Activated naive CD8-positive, alpha-beta T cell treated with anti-CD3 and anti-CD28 coated beads, Interleukin-2, amount 50 U/mL, for 16 hours (primary cell): ENCODE measurements around the gene NBR1.
"Not testable (repeated sequence)": the region's sequence is repeated elsewhere in the genome, so short reads cannot be mapped to it uniquely, and the experiment has no call there.

ENCODE experiments used
- DNase-seq: peaks from one replicate; pipeline ENCODE4 v3.0.0-alpha.2; 2020; ENCODE audit warnings: low read depth, low spot score

The NBR1 gene

GRCh38 chr17:43246456-43246855 is 75.4 kb downstream of the NBR1 start:
- not testable (repeated sequence) for DNase-seq
